Activated T-cell treated with anti-CD3 and anti-CD28 coated beads for 4 hours (primary cell): ENCODE data around the gene POLRMT.
"Not testable (repeated sequence)": the region's sequence is repeated elsewhere in the genome, so short reads cannot be mapped to it uniquely, and the experiment has no call there.

Experiments used
- DNase-seq: peaks from one replicate; pipeline ENCODE4 v3.0.0-alpha.2; 2020

POLRMT gene

DNA sequence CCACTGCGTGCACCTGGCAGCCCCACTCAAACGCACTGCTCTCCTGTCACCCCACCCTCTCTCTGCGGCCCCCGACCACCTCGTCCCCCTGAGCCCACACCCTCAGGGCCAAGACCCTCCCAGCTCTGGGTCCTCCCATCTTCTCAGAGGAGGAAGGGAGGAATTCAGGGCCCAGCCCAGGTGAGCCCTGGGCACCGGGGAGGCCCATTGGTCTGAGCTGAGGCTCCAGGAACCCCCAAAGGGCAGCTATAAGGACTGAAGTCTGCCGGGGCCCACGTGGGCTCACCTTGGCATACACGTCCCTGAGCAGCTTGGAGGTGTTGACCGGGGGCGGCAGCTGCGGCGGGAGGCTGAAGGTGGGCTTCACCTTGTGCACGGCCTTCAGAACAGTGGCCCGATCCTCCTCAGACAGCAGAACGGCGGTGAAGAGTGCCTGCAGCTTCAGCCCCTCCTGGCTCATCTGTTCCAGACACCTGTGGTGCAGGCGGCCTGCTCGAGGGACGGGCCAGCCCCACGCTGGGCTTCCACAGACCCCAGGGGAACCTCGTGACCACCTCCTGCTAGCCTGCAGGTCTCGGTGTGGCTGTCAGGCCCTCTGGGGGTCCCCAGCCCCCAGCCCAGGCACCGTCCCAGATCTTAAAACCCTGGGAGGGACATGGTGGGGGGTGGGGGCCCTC, 8.8 kb downstream of the POLRMT start:
- DNase-seq: no peak

DNA sequence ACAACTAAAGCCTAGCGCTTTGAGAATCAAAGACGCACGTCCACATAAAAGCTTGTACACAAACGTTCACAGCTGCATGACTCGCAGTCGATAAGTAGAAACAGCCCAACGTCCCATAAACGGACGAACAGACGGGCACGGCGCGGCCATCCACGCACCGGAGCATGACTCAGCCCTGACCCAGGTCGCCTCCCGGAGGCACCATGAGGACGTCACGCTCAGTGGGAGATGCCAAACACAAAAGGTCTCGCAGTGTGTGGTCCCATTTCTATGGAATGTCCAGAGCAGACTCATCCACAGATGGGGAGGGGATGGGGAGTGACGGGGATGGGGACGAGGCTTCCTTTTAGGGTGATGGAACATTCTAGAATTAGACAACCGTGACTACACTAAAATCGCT, 9.4 kb downstream of the POLRMT start:
- no peak for DNase-seq

- no peak for DNase-seq
Observed at GRCh38 chr19:623175-623916, 10.0 kb downstream of the POLRMT start.

- no peak for DNase-seq
Observed at GRCh38 chr19:622666-623065, 10.7 kb downstream of the POLRMT start.

GRCh38 chr19:621819-622218, 11.5 kb downstream of the POLRMT start:
- DNase-seq: no peak

DNA sequence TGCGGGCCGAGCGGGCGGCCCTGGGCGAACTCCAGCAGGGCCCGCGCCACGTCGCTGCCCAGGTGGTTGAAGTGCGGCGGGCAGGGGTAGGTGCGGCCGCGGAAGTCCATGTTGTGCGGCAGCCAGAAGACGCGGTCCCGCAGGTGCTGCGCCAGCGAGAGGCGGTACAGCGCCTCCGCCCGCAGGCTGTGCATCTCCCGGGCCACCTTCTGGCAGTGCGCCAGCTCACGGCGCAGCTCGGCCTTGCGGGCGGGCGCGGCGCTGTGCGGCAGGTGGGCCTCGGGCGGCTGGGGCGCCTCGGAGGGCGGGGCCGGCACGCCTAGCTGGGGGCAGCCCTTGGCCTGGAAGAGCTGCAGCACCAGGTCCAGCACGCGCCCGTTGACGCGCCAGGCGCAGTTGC, 12.1 kb downstream of the POLRMT start:
- DNase-seq: not testable (repeated sequence)

- no peak for DNase-seq
Observed at GRCh38 chr19:620166-620862, 13.0 kb downstream of the POLRMT start.

GRCh38 chr19:619286-620002, 13.9 kb downstream of the POLRMT start:
- DNase-seq: no peak

GRCh38 chr19:618674-619285, 14.6 kb downstream of the POLRMT start:
- DNase-seq: no peak

DNA sequence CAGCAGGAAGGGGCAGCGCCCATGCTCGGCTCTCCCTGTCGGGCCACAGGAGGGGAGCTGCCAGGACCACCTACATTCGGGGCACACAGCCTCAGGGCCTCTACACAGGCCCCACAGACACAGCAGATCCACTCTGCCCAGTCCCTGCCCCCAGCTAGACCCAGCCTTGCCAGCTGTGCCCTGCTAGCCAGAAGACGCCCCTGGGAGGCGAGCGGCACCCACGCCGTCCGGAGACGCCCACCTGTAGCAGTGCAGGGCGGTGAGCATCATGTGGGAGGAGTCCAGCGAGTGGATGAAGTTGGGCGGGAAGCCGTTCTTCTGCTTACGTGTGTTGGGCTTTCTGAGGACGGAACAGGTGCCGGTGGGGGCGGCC, 15.1 kb downstream of the POLRMT start:
- no peak for DNase-seq

GRCh38 chr19:617551-618246, 15.6 kb downstream of the POLRMT start:
- DNase-seq: no peak

DNA sequence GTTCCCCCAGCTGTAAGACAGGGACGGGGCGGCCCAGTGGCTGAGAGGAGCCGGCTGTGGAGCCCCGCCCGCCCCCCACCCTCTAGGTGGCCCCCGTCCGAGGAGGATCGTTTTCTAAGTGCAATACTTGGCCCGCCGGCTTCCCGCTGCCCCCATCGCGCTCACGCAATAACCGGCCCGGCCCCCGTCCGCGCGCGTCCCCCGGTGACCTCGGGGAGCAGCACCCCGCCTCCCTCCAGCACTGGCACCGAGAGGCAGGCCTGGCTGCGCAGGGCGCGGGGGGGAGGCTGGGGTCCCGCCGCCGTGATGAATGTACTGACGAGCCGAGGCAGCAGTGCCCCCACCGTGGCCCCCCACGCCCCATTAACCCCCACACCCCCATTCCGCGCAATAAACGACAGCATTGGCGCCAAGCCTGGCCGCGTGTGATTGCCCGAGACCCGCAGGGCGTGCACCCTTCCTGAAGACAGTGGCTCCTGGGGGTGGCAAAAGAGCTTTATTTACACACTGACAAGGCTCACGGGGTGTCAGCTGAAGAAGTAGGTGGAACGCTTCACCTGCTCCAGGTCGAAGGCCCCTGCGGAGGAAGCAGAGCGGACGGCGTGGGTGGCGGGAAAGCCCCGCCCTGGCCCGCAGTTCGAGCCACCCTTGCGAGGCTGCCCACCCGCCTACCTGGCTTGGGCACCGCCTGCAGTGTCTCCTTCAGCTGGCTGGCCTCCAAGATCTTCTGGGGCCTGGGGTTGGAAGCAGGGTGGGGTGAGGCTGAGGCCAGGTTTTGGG, 16.4 kb downstream of the POLRMT start:
- DNase-seq: no peak

GRCh38 chr19:616062-616700, 17.2 kb downstream of the POLRMT start:
- DNase-seq: no peak

DNA sequence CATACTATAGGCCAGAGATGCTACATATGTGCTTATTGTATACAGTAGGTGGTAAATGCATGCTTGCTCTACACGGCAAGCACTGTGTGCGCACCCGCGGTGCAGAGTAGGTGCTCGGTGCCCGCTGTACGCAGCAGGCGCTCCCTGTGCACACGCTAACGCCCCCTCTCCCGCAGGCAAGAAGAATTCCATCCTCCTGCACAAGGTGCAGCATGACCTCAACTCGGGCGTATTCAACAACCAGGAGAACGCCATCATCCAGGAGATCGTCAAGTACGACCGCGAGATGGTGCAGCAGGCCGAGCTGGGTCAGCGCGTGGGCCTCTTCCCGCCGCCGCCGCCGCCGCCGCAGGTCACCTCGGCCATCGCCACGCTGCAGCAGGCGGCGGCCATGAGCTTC, 17.7 kb downstream of the POLRMT start:
- DNase-seq: no peak

DNA sequence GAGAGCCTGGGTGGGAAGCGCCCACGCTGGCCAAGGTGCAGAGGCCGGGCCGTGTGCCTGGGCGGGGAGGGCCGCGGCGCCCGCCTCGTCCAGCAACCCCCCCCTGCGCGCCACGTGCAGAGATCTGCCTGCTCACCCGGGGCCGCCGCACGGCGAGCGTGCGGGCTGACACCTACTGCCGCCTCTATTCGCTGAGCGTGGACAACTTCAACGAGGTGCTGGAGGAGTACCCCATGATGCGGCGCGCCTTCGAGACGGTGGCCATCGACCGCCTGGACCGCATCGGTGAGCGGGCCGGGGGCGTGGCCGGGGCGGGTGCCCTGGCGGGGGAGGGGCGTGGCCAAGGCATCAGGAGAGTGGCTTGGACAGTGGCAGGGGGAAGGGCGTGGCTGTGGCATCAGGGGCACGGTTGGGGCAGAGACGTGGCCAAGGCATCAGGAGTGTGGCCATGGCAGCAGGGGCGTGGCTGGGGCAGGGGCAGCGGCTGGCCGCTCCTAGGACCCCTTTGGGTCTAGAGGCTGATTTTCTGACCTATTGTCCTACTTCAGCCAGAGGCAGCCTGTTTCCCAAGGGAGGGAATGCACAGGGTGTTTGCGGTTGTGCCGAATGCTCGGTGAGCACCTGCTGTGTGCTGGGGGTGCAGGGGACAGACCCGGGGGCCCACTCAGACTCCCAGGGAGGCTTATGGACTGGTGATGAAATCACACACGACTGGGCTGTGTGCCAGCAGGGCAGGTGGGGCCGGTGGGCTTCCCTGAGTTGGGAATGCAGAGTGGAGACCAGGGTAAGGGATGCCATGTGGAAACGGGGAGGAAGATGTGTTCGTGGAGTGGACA, 19.4 kb downstream of the POLRMT start:
- no peak for DNase-seq

GRCh38 chr19:612941-613340, 20.4 kb downstream of the POLRMT start:
- DNase-seq: no peak

DNA sequence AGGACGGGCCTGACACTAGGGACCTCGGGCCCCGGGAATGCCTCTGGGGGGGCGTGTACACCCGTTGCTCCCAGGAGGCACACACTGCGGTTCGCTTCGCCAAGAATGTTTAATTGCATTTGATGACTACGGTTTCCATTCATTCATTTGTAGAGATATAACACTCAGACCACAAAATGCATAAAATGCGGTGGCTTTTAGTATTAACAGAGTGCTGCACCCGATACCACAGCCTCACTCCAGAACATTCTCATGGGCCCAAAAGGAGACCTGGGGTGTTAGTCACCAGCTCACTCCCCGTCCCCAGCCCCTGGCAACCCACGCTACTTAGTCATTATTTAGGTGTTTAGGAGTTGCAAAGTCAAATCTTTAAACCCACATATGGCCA, 21.9 kb downstream of the POLRMT start:
- peak; percentile 55 for DNase-seq

DNA sequence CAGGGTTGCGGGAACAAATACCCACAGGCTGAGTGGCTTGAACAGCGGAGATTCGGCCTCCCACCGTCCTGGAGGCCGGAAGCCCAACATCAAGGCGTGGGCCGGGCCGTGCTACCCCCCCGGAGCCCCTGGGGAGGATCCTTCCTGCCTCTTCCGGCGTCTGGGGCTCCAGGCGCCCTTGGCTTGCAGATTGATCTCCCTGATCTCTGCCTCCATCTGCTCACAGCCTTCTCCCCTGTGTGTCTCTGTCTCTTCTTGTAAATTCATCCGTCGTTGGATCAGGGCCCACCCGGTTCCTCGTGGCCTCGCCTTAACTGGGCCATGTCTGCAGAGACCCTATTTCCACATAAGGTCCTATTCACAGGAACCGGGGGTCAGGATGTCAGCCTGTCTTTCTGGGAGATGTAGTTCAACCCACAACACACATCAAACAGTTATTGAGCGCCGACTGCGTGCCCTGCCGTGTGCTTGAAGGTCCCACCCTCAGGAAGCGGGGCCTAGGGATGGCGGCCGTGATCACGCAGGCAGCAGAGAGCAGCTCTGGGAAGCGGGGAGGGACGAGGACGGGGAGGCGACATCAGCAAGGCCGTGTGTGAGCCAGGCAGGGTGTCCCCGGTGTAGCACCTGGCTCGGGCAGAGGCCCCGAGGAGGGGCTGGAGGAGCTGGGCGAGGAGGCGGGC, 22.4 kb downstream of the POLRMT start:
- peak; percentile 15 for DNase-seq

DNA sequence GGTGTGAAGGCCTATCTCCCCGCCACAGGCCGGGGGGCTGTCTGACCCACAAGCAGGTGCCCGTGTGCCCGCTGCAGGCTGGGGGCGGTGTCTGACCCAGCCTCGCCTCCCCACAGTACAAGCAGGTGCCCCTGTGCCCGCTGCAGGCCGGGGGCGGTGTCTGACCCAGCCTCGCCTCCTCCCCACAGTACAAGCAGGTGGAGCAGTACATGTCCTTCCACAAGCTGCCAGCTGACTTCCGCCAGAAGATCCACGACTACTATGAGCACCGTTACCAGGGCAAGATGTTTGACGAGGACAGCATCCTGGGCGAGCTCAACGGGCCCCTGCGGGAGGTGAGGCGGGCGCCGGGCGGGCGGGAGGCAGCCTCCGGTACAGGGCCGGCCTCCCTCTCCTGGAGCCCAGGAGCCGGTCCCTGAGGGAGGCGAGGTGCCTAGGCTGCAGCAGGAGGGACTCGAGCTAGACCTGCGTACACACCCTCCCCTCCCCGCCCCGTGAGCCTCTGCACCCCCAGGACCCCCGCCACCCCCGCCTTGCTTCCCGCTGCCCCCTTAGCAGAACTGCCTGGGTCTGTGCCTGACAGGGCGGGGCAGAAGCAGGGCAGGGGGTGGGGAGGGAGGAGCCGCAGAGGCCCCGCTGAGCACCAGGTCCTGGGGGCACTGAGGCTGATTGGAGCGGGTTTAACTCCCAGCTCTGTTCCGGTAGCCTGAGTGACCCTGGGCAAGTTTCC, 23.1 kb downstream of the POLRMT start:
- no peak for DNase-seq
